HG03060 (cell line): ENCODE data around the gene ALDH4A1.

Experiments used
- ATAC-seq: cut with Tn5 transposase; IDR thresholded peaks from one replicate; pipeline ENCODE4 v1.9.1; 2021; ENCODE audit warnings: low read depth, moderate number of reproducible peaks; ENCODE audit not compliant: unreplicated experiment

Gene ALDH4A1

GRCh38 chr1:18939398-18940302 is 37.3 kb upstream of the ALDH4A1 start:
- ATAC-seq = no peak

- ATAC-seq = no peak
These were observed 36.3 kb upstream of the ALDH4A1 start for GRCh38 chr1:18938707-18939070.

GRCh38 chr1:18938008-18938706 is 35.8 kb upstream of the ALDH4A1 start:
- no peak for ATAC-seq

GRCh38 chr1:18937539-18937938 is 35.2 kb upstream of the ALDH4A1 start:
- ATAC-seq = no peak

GRCh38 chr1:18936814-18937481 is 34.6 kb upstream of the ALDH4A1 start:
- ATAC-seq = no peak

GRCh38 chr1:18936471-18936813 is 34.1 kb upstream of the ALDH4A1 start:
- no peak for ATAC-seq

- ATAC-seq = no peak
These were observed 32.0 kb upstream of the ALDH4A1 start for GRCh38 chr1:18934205-18935000.

GRCh38 chr1:18932879-18933278 is 30.5 kb upstream of the ALDH4A1 start:
- no peak for ATAC-seq

GRCh38 chr1:18932387-18932786 is 30.0 kb upstream of the ALDH4A1 start:
- ATAC-seq = no peak

- ATAC-seq = no peak
These were observed 29.4 kb upstream of the ALDH4A1 start for GRCh38 chr1:18931730-18932129.

- ATAC-seq = no peak
These were observed 27.3 kb upstream of the ALDH4A1 start for GRCh38 chr1:18929686-18930085.

GRCh38 chr1:18928985-18929384 is 26.6 kb upstream of the ALDH4A1 start:
- ATAC-seq = no peak

GRCh38 chr1:18928406-18928805 is 26.1 kb upstream of the ALDH4A1 start:
- ATAC-seq = no peak

- no peak for ATAC-seq
These were observed 25.4 kb upstream of the ALDH4A1 start for GRCh38 chr1:18927654-18928272.

GRCh38 chr1:18927082-18927653 is 24.8 kb upstream of the ALDH4A1 start:
- ATAC-seq = no peak

GRCh38 chr1:18926315-18927081 is 24.1 kb upstream of the ALDH4A1 start:
- ATAC-seq = no peak

GRCh38 chr1:18925279-18925678 is 22.9 kb upstream of the ALDH4A1 start:
- no peak for ATAC-seq

GRCh38 chr1:18924221-18924691 is 21.9 kb upstream of the ALDH4A1 start:
- ATAC-seq = no peak

- ATAC-seq = no peak
These were observed 21.4 kb upstream of the ALDH4A1 start for GRCh38 chr1:18923756-18924211.
